HG03025 (cell line): Measurements from ENCODE around the gene SQOR.

ENCODE experiments used
- ATAC-seq: cut with Tn5 transposase; IDR thresholded peaks from one replicate; pipeline ENCODE4 v1.9.1; 2021; ENCODE audit warnings: mild to moderate bottlenecking, moderate library complexity; ENCODE audit not compliant: unreplicated experiment, low FRiP score

SQOR gene

DNA sequence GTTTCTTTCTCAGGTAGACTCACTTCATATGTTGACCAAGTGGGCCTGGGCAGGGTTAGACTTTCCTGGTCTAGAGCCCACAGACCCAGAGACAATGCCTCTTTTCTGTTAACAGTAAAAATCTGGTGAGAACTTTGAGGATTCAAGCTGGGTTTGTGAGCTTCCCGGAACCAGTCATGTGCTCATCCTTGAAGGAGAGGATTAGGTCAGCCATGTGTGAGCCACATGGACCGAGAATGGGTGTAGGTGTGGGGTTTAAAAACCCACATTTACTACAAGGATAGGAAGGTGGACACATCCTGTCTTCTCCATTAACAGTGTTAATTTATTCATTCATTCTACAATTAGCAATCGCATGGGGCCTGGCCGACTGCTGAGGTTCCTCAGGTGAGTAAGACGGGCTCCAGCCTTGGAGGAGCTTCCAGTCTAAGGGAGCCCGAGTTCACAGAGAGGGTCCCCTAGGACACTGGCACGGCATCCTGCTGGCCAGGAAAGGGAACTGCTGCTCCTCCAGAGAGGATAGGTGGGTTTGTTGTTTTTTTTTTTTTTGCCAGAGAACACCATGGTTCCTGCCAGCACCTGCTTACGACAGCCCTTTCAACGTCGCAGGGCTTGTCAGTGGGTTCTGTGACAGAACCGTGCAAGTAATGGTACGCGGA is 69.0 kb downstream of the SQOR start:
- ATAC-seq = no peak

DNA sequence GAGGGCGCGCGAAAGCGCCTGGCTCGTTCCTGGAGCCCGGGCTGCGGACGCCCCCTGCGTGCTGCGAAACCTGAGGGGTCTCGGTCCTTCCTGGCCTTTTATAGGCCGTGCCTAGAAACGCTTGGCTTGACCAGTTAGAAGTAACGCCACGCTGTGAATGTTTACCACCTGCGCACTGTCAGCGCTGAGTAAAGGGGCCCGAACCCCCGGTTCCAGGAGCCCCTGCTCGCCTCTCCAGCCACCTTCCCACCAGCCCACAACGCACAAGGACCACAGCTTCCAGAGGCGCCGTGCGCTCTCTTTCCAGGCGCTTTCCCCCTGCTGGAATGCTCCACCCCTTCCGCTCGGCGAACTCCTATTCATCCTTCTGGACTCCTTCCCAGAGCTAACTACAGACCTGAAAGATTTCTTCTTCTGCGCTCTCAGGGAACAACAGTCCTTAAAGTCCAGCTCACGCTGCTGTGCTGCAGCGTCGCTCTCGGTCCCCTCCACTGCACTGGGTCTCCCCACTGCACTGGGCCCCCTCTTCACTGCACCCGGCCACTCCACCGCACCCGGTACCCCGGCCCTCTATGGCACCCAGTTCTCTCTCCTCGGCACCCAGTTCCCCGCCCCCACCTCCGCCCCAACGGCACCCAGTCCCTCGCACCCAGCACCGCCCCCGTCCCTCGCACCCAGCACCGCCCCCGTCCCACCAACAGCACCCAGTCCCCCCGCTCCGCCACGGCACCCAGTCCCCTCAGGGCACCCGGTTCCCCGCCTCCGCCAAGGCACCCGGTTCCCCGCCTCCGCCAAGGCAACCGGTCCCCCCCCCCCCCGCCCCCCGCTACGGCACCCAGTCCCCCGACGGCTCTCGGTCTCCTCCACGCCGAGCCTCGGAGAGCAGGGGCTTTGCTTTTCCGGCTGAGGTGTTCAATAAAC is 69.8 kb downstream of the SQOR start:
- ATAC-seq = no peak

DNA sequence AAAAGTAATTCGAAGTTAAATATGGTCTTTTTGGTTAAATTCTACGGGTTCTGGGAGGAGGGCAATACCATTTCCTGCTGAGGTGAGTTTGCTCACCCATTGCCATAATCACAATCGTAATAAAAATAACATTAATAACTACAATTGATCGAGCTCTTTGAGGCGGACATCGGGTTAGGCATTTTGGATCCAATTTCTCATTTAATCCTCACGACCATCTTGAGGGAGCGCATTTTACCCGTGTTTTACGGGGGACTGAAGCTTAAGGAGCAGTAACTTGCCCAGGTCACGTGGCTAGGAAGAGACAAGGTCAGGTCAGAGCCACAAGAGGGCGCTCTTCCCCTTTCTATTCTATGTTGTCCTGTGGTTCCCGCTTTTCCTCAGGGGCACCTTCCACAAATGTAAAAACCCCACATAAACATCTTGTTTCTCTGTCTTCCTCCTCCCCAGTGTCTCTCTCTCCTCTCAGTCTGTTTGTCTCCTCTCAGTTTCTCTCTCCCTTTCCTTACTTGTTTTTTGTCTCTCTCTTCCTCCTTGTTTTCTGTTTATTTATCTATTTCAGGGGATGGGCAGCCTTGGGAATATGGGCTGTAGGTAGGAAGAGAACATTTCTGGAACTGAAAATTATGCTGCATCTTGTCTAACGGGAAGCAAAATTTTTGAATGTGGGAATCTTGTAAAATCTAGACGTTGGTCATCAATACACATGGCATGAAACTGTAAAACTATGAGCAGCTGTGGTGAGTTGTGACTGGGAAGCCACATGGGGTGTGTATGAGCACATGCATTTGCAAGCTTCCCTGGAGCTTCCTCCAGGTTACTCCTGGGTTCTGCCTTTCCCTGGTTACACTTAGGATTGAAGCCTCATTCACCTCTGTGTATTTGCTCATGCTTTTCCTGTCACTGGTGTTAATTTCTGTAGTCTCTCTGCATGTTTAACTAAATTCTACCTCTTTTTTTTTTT is 71.0 kb downstream of the SQOR start:
- ATAC-seq = peak; percentile 86

DNA sequence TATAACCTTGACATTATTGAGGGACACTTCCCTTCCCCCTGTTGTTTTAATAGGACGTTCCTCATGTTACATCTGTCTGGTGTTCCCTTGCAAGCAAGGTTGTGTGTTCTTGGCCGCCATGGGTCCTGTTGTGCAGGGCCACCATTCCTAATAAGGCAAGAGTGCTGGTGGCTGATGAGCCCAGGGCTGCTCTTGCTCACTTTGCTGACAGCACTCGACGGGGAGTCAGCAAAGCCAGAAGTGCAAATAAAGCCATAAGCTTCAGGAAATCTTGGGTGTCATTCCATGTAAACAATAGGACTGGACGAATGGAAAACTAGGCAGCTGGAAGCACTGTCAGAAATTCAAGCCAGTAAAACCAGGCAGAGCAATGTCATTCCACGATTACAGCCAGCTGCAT is 75.8 kb downstream of the SQOR start:
- no peak for ATAC-seq

DNA sequence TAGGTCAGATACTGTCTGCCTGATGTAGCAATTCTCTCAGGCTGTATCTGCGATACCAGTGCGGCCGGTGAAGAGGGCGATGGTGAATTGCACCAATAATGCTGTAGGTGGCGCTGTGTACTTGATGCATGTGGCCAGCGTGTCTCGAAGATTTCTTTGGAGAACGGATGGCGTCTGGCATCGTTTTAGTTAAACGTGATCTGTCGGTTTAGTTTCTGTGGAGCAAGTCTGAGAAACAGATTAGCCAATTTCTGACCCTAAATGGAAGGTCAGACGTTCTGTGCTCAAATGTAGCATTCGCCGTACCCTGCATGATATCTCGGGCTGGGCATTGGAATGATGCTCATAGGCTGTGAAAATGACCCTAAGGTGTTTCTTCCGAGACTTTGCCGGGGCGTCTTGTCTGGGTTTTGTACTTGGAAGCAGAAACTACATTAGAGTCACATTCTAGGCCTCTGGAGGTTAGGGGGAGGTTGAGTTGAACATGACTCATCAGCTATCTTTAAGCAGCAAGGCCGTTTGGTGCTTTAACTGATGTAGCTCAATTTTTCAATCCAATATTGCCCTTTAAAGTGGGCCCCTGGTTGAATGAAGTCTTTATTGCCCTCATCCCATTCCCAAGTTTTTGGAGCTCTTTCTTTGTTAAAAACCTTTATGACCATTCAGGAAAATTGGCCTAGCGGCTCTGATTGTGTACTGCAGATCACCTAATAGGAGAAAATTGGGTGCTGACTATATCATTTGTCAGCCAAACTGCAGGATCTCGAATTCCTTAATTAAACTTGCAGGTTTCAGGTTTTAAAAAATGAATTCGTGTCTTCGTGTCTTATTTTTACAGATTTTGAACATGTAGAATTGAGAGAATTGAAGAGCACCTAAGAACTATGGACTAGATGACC is 80.0 kb downstream of the SQOR start:
- ATAC-seq = no peak

DNA sequence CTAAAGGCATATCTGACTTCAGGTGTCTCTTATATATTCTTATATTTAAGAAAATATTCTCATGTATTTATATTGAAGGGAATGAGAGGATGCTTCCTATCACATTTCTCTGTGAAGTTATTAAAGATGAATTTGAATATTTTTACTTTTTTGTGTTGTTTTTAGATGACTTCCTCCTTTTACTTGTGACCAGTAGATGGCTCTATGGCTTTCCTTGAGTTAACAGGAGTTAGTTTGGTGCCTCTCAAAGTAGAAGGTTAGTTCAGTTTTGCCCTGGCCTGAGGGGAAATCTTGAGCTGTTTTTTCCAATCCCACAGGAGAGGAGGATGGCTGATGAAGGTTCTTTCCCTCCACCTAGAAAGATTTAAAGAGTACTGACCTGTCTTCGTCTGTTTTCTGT is 80.7 kb downstream of the SQOR start:
- no peak for ATAC-seq

DNA sequence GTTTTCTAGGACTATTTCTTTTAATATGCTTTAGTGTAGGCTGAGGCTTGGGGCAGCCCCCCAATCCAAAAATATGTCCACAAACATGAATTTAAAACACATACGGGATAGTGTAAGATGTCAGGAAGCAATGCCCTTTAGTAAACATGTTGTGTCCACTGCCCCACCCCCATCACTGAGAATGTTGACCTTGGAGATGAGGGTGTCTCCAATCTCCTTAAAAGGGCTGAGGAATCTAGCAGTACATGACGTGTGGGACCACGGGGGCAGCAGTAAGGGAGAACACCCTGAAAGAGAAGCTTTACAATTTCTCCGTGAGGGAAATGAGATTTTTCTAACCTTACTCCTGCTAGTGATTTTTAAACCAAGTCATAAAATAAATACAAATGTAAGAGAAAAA is 84.7 kb downstream of the SQOR start:
- ATAC-seq = no peak

DNA sequence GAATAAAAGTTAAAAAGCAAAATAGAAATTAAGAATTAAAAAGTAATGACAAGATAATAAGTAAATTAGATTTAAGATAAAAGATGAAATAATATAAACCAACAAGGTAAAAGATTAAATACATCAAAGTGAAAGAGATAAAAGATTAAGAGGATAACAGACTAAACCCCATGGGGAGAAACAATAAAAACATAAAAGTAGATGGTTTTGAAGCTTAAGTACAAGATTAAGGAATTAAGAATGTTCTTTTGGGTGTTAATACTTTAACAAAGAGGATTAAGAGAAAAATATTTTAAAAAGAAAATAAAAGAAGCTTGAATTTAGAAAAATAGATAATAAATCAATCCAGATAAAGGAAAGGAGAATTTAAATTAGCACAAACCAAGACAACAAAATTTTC is 85.4 kb downstream of the SQOR start:
- ATAC-seq = no peak

DNA sequence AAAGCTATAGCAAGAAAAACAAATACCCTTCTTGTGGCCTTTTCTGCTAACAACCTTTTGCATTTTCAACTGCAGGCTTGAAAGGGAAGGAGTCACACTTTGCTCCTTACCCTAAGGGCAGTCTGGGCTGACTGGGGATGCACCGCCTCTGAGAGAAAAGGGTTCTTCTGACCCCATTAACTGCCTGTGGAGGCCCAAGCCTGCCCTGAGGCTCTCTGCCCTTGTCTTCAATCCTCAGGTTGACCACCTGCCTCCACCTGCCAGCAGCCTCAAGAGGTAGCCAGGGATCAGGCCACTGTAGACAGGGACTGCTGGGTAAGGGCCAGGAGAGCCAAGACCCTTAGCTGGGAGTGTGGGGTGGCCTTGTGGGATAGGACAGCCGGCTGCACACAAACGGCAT is 93.8 kb downstream of the SQOR start:
- ATAC-seq = no peak

DNA sequence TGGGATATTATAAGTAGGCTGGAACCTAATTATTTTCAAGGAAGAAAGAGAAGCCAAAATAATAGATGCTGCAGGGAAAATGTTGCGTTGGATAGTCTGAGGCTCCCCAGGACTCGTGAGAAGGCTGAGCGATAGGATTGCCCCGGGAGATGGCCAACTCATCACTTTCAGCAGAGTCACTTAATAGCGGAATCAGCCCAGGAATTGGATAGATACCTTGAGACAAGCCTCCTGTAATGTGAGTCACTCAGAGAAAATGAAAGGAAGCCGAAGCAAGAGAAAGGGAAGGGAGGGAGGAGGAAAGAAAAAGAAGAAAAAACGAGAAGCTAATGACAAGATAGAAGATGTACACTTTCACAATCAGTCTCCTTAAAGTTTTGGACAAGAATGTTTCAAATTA is 94.3 kb downstream of the SQOR start:
- no peak for ATAC-seq

DNA sequence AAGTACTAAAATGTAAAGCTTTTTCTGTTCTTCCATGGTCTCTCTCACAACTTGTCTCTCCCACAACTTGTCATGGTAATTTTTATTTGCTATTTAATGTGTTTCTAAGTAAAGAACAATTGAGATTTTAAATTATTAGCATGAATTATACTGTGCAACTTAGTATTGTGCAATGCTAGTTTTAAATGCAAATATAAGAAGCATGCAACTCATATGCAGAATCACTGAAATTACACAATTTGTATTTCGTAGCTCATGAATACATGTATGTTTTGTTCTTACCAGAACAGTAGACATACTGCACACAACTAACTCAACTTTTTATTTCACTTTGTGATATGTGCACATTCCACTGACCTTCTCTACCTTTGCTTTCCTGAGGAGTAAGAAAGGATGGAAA is 96.5 kb downstream of the SQOR start:
- no peak for ATAC-seq

DNA sequence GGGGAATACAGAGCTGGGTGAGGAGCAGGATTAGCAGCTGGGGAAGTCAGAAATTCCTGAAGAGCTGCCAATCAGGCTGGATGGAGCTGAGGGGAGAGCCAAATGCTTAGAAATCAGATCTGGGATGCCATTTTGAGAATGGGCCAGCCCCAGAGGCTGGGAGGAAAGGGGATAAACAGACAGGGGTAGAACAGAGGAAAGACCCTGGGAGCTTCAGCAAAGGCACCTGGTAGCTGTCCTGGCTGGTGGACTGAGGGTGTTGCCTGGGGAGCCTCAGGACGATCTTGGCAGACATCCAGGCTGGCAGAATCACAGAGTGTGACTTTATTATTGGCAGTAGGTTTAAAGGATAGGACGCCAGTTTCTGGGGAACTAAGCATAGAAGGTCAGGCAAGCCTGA is 97.8 kb downstream of the SQOR start:
- no peak for ATAC-seq

DNA sequence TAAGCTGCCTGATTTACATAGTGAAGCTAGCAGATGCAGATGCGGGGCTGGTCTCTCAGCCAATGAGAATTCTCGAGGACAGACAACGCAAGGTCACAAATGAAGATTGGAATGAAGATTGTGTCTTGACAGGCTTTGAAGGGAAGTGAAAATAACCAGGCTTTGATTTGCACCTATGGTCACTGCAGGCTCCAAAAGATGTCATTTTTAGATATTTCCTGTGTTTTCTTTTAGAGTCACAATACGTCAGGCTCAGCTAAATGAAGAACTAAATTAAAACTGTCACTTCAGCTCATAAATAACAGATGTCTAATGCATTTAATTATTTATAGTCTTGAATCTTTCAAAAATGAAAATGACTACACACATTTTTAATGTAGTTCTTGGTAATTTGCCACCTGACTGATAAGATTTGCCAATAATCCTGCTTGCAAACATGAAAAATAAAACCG is 99.5 kb downstream of the SQOR start:
- no peak for ATAC-seq
